Effector memory CD8-positive, alpha-beta T cell (primary cell): ENCODE measurements around the gene CCDC78.
"Not testable (repeated sequence)": the region's sequence is repeated elsewhere in the genome, so short reads cannot be mapped to it uniquely, and the experiment has no call there.

Experiments used
- ATAC-seq: fragments of 150-1000 bp; cut with Tn5 transposase; replicated peaks from 2 replicates; pipeline ENCODE4 v1.10.0; 2021; ENCODE audit warnings: mild to moderate bottlenecking, moderate library complexity
- DNase-seq, 3 experiments: peaks; one replicate each; pipeline ENCODE4 v3.0.0; 2021
- H3K27ac Mint-ChIP-seq, 2 donors: one replicate each; pipeline ENCODE4 v1.8.0; 2022; ENCODE audit warnings: mild to moderate bottlenecking in 2 of 2, mixed read lengths in 2 of 2, moderate library complexity in 2 of 2
- H3K27me3 Mint-ChIP-seq, 2 donors: one replicate each; pipeline ENCODE4 v1.8.0; 2022; ENCODE audit warnings: mixed read lengths in 2 of 2
- H3K36me3 Mint-ChIP-seq: one replicate; pipeline ENCODE4 v1.8.0; 2022; ENCODE audit warnings: mild to moderate bottlenecking, moderate library complexity, mixed read lengths; ENCODE audit not compliant: insufficient read depth
- H3K4me1 Mint-ChIP-seq, 2 donors: one replicate each; pipeline ENCODE4 v1.8.0; 2022; ENCODE audit warnings: low read depth in 2 of 2, mixed read lengths in 2 of 2
- H3K4me3 Mint-ChIP-seq, 2 donors: one replicate each; pipeline ENCODE4 v1.8.0; 2022; ENCODE audit warnings: mild to moderate bottlenecking in 2 of 2, mixed read lengths in 2 of 2, moderate library complexity in 2 of 2
- H3K9me3 Mint-ChIP-seq, 2 donors: one replicate each; pipeline ENCODE4 v1.8.0; 2022; ENCODE audit warnings: mixed read lengths in 2 of 2

The CCDC78 gene

GRCh38 chr16:712740-713250 is 13.4 kb downstream of the CCDC78 start:
- not testable (repeated sequence) for H3K36me3 Mint-ChIP-seq, H3K9me3 Mint-ChIP-seq, ATAC-seq, H3K4me3 Mint-ChIP-seq, DNase-seq, H3K27ac Mint-ChIP-seq, H3K4me1 Mint-ChIP-seq
- H3K27me3 Mint-ChIP-seq: peaks cover 19 to 45% of the 10 kb centered on the region in 2 donors

- peak; percentile 79 to 84 (median 81) for DNase-seq
- ATAC-seq: peak; percentile 66
- Mint-ChIP-seq H3K27me3 (peaks cover 23 to 55% of the 10 kb centered on the region in 2 donors), H3K36me3 (peaks cover 2% of the 10 kb centered on the region), H3K27ac (no peak overlapping the region), H3K4me1 (peaks cover 4 to 7% of the 10 kb centered on the region in 2 donors), H3K4me3 (no peak overlapping the region), H3K9me3 (no peaks in the 10 kb centered on the region)
Measured at GRCh38 chr16:711548-712320, 14.5 kb downstream of the CCDC78 start.

DNA sequence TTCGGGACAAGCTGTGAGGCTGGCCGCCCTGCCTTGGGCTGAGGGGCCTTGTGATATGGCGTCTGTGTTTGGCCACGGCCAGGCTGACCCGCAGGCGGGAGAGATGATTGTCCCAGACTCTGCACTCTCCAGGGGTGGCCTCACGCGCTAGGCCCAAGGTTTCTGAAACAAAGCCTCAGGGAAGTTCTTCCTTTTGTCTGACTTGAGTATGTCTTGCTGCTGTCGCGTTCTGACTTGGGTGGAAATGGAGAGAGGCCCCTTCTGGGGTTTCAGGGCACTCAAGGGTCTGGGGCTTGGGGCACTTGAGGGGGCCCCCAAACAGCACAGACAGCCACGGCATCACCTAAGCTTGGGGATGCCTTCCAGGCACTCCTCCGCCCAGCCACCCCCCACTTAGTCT is 15.2 kb downstream of the CCDC78 start:
- Mint-ChIP-seq H3K9me3 (no peaks in the 10 kb centered on the region), H3K4me1 (peaks cover 0 to 9% of the 10 kb centered on the region in 2 donors), H3K27ac (no peak overlapping the region), H3K4me3 (no peak overlapping the region), H3K36me3 (peaks cover 2% of the 10 kb centered on the region), H3K27me3 (peaks cover 28 to 55% of the 10 kb centered on the region in 2 donors)
- no peak for ATAC-seq
- DNase-seq: no peak

DNA sequence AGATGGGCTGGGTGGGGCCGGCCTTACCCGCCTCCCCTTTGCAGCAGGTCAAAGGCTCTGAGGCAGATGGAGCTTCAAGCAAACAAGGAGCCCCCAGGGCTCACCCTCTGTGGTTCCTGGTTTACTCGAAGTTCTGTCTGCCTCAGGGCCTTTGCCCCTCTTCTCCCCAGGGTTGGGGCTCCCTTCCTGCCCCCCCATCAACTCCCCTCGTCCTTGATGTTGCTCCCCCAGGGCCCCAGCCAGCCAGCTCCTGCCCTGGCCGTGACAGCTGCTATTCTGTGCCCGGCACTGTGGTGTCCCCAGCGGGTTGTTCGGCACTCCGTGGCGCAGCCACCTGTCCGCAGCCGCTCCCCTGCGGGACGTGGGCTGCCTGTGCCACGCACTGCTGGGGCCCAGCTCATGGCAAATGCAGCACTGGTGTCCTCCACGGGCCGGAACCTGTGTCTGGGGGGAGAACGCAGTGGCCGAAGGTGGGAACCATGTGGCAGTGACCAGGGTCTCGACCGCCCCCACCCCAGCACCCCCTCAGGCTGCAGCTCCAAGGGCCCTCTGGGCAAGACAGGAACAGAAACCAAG is 15.7 kb downstream of the CCDC78 start:
- DNase-seq (no peak), ATAC-seq (no peak)
- Mint-ChIP-seq H3K4me1 (peaks cover 0 to 9% of the 10 kb centered on the region in 2 donors), H3K9me3 (no peaks in the 10 kb centered on the region), H3K4me3 (no peak overlapping the region), H3K27me3 (peaks cover 28 to 54% of the 10 kb centered on the region in 2 donors), H3K27ac (no peak overlapping the region), H3K36me3 (peaks cover 2% of the 10 kb centered on the region)

DNA sequence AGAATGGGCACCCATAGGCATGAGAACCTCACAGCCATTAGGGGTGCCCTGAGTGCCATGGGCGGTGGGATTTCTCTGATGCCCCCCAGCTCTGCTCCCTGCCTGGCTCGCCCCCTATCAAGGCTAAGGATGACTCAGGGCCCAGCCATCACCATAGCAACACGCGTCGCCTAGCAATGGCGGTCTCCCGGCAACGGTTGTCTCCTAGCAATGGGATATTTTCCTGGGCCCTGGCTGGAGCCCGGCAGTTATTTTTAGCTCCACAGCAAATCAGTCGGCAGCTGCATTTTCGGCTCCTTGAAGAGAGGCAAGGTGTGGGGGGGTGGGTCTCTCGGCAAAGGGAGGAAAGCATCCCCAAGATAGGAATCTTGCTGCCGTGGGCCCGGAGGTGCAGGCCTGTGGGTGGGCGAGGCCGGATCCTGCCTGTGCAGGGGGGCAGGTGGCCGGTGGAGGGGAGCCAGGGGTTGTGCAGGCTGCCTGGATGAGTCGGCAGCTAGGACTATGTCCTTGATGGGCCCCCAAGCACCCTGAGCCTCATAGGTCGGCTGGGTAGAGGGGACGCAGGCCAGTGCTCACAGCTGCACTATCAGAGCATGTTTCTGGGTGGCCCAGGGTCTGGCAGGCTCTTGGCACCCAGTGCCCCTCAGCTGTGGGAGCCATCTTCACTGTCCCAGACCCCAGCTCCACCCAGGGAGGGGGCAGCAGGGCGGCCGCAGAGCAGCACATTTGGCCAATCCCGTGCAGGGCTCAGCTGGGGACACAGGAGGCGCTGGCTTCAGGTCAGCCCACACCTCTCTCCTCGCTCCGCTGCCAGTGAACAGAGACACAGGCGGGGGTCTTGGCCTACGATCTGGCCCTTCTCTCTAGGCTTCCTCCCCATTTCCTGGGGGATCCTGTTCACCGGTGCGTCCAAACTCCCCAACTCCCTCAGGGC is 16.4 kb downstream of the CCDC78 start:
- H3K27ac Mint-ChIP-seq: no peak overlapping the region
- DNase-seq (no peak), ATAC-seq (no peak)
- H3K9me3 Mint-ChIP-seq: no peaks in the 10 kb centered on the region
- peaks cover 28 to 54% of the 10 kb centered on the region in 2 donors for H3K27me3 Mint-ChIP-seq
- H3K4me3 Mint-ChIP-seq: no peak overlapping the region
- H3K36me3 Mint-ChIP-seq: peaks cover 2% of the 10 kb centered on the region
- H3K4me1 Mint-ChIP-seq: peaks cover 0 to 9% of the 10 kb centered on the region in 2 donors

DNA sequence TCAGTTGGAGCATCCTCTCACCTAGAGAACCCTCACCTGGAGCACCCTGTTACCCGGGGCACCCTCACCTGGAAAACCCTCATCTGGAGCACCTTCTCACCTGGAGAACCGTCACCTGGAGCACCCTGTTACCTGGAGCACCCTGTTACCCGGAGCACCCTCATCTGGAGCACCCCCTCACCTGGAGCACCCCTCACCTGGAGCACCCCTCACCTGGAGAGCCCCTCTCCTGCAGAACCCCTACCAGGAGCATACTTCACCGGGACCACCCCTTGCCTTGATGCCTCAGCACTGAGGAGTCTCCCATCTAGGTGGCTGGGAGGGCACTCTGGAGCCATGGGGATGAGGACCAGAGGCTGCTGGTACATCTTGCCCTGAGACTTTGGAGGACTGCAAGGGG is 17.3 kb downstream of the CCDC78 start:
- DNase-seq (no peak), ATAC-seq (no peak)
- H3K36me3 Mint-ChIP-seq: peaks cover 6% of the 10 kb centered on the region
- H3K27me3 Mint-ChIP-seq: peaks cover 28 to 62% of the 10 kb centered on the region in 2 donors
- no peak overlapping the region for H3K4me3 Mint-ChIP-seq
- H3K4me1 Mint-ChIP-seq: peaks cover 0 to 9% of the 10 kb centered on the region in 2 donors
- H3K9me3 Mint-ChIP-seq: no peaks in the 10 kb centered on the region
- no peak overlapping the region for H3K27ac Mint-ChIP-seq

DNA sequence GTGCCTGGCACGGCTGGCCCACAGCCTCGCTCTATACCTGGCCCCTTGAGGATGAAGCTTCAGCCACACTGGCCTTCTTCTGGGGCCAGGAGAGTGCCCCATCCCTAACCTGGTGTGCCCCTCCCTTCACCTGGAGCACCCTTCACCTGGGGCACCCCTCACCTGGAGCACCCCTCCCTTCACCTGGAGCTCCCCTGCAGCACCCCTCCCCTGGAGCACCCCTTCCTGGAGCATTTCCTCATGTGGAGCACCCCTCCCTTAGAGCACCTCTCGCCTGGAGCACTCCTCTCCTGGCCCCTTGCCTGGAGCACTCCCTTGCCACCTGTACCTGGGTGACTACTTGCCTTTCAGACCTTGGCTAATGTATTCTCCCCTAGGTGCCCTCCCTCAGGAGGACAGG is 18.2 kb downstream of the CCDC78 start:
- peaks cover 29 to 65% of the 10 kb centered on the region in 2 donors for H3K27me3 Mint-ChIP-seq
- no peak for ATAC-seq
- H3K9me3 Mint-ChIP-seq: no peaks in the 10 kb centered on the region
- peaks cover 6% of the 10 kb centered on the region for H3K36me3 Mint-ChIP-seq
- DNase-seq: no peak
- no peak overlapping the region for H3K27ac Mint-ChIP-seq
- no peak overlapping the region for H3K4me3 Mint-ChIP-seq
- peaks cover 0 to 9% of the 10 kb centered on the region in 2 donors for H3K4me1 Mint-ChIP-seq

DNA sequence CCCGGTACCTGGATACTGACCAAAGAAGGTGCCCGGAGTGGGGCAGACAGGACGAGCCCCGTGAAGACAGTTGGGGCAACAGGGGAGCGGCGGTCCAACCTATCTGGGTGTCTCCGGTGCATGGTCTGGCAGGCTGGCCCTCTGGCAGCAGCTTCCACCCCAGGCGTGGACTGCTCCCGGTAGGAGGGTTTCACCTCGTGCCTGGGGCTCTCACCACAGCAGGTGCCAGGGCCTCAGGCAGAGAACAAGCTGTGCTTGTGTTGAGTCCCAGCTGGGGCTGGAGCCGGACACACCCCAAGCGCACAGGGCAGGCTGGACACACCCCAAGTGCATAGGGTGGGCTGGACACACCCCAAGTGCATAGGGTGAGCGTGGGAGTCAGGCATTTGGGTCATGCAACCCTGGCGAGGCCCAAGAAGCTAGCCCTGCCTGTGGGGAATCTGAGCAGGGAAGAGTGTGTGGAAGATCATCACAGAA is 19.1 kb downstream of the CCDC78 start:
- Mint-ChIP-seq H3K4me1 (peaks cover 0 to 5% of the 10 kb centered on the region in 2 donors), H3K4me3 (peak overlapping the region in 1 of 2 donors; percentile 27), H3K27me3 (peaks cover 38 to 75% of the 10 kb centered on the region in 2 donors), H3K9me3 (no peaks in the 10 kb centered on the region), H3K36me3 (peaks cover 9% of the 10 kb centered on the region), H3K27ac (no peak overlapping the region)
- DNase-seq: no peak
- no peak for ATAC-seq

- Mint-ChIP-seq H3K9me3 (no peaks in the 10 kb centered on the region), H3K27ac (no peak overlapping the region), H3K4me1 (peaks cover 0 to 5% of the 10 kb centered on the region in 2 donors), H3K27me3 (peaks cover 42 to 81% of the 10 kb centered on the region in 2 donors), H3K36me3 (peaks cover 9% of the 10 kb centered on the region), H3K4me3 (peak overlapping the region in 1 of 2 donors; percentile 27)
- DNase-seq (no peak), ATAC-seq (no peak)
Measured at GRCh38 chr16:706189-707061, 19.8 kb downstream of the CCDC78 start.

DNA sequence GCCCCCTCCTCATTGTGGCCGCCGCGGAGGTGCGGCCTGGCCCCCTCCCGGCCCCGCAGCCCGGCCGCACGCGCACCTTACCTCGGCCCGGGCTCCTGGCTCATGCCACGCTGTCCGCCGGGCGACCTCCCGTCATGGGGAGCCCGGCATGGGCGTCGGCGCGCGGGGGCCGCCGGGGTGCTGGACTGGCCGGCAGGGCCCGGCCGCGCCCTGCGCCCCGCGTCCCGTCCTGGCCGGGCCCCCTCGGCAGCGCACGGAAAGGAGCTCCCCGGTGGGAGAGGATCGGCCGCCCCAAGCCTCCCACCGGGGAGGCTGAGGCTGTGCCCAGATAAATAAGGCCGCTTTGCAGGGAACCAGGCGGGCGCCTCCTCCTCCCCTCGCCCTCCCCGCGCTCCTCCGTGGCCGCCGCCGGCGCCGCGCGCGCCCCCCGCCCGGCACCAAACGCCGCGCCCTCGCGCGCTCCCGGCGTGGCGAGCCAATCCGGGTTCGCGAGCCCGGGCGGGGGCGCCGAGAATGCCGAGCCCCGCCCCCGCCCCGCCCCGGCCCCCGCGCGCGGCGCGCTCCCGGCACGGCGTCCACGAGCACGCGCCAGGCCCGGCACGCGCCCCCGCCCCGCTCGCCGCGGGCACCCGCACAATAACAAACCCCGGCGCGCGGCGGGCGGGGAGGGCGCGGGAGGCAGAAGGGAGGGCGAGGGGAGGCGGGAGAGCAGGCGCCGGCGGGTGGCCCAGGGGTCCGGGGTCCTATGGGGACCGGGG is 20.6 kb downstream of the CCDC78 start, which contains the start of gene FBXL16:
Gene FBXL16, minus strand, starts transcription at position 371 of the 758 bp plus-strand sequence. CDS start 8,396 bp downstream, outside the sequence.
- peak; percentile 12 for ATAC-seq
- H3K9me3 Mint-ChIP-seq: no peaks in the 10 kb centered on the region
- H3K27me3 Mint-ChIP-seq: peaks cover 42 to 76% of the 10 kb centered on the region in 2 donors
- peak within 1 kb of the TSS in 1 of 2 donors; percentile 27 for H3K4me3 Mint-ChIP-seq
- DNase-seq: no peak
- peaks cover 0 to 7% of the 10 kb centered on the region in 2 donors for H3K4me1 Mint-ChIP-seq
- H3K27ac Mint-ChIP-seq: no peak within 1 kb of the TSS
- H3K36me3 Mint-ChIP-seq: peaks cover 9% of the 10 kb centered on the region

DNA sequence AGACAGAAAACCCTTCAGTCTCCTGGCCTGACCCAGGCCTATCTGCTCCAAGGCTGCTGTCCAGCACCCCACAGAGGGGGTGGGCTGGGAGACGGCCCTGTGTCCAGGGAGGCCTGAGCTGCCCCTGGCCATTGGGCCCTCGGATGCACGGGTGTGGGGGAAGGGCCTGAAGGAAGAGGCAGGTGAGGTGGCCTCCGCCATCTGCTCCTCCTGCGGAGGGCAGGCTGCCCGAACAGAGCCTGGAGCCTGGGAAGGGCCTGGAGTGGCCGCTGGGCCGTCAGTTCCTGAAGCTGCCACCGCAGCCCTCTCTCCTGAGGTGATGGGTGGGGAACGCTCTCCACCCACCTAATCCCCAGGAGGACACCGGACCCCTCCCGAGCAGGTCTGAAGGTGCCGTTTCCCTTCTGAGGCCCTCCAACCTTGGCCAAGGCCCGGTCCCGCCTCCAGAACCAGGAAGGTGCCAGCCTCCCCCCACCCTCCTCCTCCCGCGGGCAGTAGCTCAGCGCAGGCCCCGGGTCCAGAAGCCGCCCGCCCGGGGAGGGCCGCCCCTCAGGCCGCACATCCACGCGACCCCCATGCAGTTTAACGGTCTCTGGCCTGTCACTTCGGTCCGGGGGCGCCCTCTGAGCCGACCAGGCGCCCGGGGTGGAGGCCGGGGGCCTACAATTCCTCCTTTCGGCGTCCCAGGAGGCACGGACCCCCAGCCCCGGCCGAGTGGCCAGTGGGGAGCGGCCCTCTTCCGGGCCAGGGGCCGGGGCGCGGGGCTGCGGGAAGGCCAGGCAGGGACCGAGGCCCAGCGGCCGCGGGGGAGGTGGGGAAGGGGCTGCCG is 21.5 kb downstream of the CCDC78 start:
- Mint-ChIP-seq H3K27me3 (peaks cover 42 to 68% of the 10 kb centered on the region in 2 donors), H3K27ac (no peak overlapping the region), H3K4me3 (no peak overlapping the region), H3K36me3 (peaks cover 9% of the 10 kb centered on the region), H3K9me3 (no peaks in the 10 kb centered on the region), H3K4me1 (peaks cover 0 to 7% of the 10 kb centered on the region in 2 donors)
- no peak for ATAC-seq
- DNase-seq: no peak
